Neural progenitor cell (in vitro differentiated cells): Measurements from ENCODE around the gene POP5.

Experiments used
- CTCF ChIP-seq: fragments of 200-600 bp; sonication (generic); IDR thresholded peaks from 2 replicates; pipeline ENCODE4 v1.5.1; 2017; ENCODE audit warnings: antibody characterized with exemption, mild to moderate bottlenecking
- EZH2 ChIP-seq: fragments of 200-600 bp; sonication (generic); IDR thresholded peaks from 2 replicates; pipeline ENCODE4 v1.6.1; 2017; ENCODE audit warnings: antibody characterized with exemption, mild to moderate bottlenecking, moderate library complexity

GRCh38 chr12:120546050-120546386, 35.2 kb downstream of the POP5 start:
- TF ChIP-seq EZH2 (no peak), CTCF (no peak)
